ENCODE measurements around the gene TNIK. TPM values are rescaled to one million over a fixed set of nuclear protein-coding genes. Genes with fewer than 3 reads are reported as not detected.

The TNIK gene
- total RNA-seq, 2 donors from 2014 or later = 28.6 to 43.8 TPM

DNA sequence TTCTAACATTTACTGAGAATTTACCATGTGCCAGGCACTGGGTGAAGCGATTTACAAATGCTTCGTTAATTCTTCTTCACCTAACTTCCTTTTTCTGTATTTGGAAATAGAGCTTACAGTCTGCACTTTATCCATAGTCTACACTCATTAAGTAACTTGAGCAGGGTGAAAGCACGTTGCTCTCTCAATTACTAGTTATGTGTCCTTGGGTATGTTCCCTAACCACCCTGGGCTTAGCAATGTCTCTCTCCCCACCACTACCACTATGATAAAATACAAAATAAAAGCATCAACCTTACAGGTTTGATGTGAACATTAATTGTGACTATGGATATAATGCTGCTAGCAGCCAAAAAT is 260.8 kb downstream of the TNIK start:
- peaks cover 9% of the 10 kb centered on the region for H3K36me3 Mint-ChIP-seq (ENCODE audit: low read depth)

DNA sequence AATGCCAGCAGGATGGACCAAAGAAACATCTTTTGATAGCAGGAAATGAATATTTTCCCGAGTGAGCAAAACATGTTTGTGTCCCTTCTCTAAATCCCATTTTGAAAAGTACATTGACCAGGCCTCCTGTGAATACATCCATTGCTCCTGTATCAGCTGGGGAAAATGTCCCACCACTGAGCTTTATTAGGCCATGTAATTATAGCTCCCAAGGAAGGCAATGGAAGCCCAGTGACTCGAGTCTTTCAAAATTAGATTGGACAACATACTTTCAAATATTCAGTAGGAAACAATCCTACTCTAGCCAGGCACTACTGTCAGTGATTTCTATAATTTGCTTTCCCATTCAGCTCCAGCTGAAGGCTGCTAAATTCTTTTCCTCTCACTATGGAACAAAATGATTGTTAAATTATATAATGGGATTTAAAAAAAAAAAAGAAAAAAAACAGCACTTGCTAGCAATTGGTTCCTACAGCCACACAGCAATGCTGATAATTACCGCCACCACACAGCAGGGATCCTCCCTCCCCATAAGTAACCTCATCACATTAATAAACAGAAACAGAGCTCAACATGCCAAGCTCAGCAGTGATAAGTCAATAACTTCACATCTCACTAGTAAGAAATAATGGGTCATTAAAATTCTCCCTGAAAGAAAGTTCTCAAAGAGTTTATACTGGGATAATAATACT is 261.3 kb downstream of the TNIK start:
- Mint-ChIP-seq H3K27ac (no peak overlapping the region), H3K9me3 (no peaks in the 10 kb centered on the region), H3K36me3 (ENCODE audit: low read depth) (peaks cover 14% of the 10 kb centered on the region), H3K4me1 (peaks cover 10% of the 10 kb centered on the region), H3K27me3 (no peaks in the 10 kb centered on the region), H3K4me3 (no peak overlapping the region)
- no peak for ATAC-seq (replicated peaks)

More for the DNA sequence above, 260.8 kb downstream of the TNIK start:
- no peak overlapping the region for H3K4me3 Mint-ChIP-seq
- H3K9me3 Mint-ChIP-seq = no peaks in the 10 kb centered on the region
- H3K27me3 Mint-ChIP-seq = no peaks in the 10 kb centered on the region
- H3K4me1 Mint-ChIP-seq = peaks cover 10% of the 10 kb centered on the region
- H3K27ac Mint-ChIP-seq = no peak overlapping the region
- no peak for ATAC-seq (replicated peaks)

DNA sequence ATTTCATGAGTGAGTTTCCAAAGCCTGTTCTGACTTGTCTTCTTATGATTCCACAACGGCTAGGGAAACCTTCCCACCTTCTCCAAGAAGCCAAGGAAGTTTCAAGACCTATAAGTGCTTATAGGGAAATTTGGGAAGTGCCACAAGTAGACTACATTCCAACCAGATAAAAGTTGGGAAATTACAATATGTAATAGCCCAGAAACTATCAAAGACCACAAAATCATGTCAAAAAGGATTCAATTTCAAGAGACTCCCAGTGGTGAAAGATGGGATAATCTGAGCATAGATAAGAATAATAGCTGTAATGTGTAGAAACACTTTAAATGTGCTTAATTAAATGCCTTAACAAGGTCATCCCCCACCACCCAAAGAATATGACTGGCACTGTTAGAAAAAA is 264.5 kb downstream of the TNIK start:
- Mint-ChIP-seq H3K4me3 (no peak overlapping the region), H3K27ac (no peak overlapping the region), H3K36me3 (ENCODE audit: low read depth) (peaks cover 32% of the 10 kb centered on the region), H3K9me3 (no peaks in the 10 kb centered on the region), H3K4me1 (peaks cover 12% of the 10 kb centered on the region), H3K27me3 (no peaks in the 10 kb centered on the region)
- no peak for ATAC-seq (replicated peaks)

DNA sequence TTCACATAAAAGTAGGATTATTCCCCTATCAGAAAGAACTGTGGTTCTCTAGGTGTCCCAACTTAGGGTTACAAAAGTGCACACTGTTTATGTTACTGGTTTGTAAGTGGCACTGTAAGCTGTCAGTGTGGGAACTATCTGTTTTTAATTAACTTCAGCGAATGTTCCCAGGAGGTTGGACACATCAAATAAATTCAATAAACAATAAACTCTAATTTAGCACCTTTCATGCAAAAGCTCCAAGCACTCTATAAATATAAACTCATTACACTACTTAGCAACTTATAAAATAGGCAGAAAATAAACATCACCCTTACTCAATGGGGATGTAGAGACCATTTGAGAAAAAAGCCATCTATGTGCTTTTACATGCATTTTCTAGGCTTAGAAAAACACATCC is 265.2 kb downstream of the TNIK start:
- Mint-ChIP-seq H3K27ac (no peak overlapping the region), H3K36me3 (ENCODE audit: low read depth) (peaks cover 37% of the 10 kb centered on the region), H3K9me3 (no peaks in the 10 kb centered on the region), H3K4me1 (peaks cover 16% of the 10 kb centered on the region), H3K27me3 (no peaks in the 10 kb centered on the region), H3K4me3 (no peak overlapping the region)
- no peak for ATAC-seq (replicated peaks)

DNA sequence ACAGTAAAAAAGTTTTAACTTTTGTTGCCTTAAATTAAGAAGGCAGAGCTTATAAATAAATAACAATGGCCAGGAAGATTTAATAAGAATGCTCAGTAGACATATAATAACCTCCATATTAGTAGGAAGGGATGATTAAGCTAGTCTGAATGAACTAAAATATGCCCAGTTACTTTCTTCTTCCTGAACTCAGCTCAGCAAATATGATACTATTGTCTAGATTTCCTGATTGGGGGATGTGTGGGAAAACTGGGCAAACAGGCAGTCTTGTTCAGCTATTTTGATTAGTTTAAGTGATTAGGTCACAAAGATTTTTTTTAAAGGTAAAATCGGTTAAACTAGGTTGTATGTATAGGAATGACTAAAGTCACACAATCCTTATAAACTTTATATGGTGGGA is 266.5 kb downstream of the TNIK start:
- H3K27me3 Mint-ChIP-seq = no peaks in the 10 kb centered on the region
- peaks cover 22% of the 10 kb centered on the region for H3K4me1 Mint-ChIP-seq
- no peak overlapping the region for H3K27ac Mint-ChIP-seq
- no peaks in the 10 kb centered on the region for H3K9me3 Mint-ChIP-seq
- no peak overlapping the region for H3K4me3 Mint-ChIP-seq
- ATAC-seq (replicated peaks) = no peak
- H3K36me3 Mint-ChIP-seq (ENCODE audit: low read depth) = peaks cover 50% of the 10 kb centered on the region

DNA sequence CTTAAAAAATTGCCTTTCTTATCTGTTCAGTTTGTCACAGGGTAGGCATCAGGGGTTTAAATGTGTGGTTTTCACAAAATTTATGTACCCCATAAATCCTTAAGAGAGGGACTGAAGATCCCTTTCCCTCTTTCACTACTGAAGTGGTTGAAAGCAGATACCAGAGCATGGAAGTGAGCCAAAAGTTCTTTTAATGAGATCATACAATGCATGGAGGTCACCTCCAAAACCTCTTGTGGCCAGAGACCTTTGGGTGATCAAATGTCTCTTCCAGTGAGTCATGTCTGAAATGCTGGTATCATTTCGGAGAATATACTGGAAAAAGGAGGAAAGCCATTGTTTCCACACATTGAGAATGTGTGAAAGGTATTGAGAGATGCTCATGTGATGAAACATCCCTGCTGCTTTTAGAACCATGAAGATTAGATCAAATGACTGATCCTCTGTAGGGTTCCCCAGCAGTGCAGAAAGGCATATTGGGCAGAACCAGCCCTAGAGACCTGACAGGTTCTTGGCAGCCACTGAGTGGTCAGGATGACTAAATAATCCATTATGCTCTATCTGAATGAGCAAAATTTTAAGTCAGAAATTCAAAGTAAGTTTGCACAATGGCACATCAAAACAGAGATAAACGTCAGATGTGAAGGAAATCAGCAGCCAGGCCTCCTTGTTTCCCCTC is 267.9 kb downstream of the TNIK start:
- peaks cover 64% of the 10 kb centered on the region for H3K36me3 Mint-ChIP-seq (ENCODE audit: low read depth)
- no peaks in the 10 kb centered on the region for H3K27me3 Mint-ChIP-seq
- ATAC-seq (replicated peaks) = peak; percentile 62
- no peaks in the 10 kb centered on the region for H3K9me3 Mint-ChIP-seq
- H3K4me3 Mint-ChIP-seq = no peak overlapping the region
- peaks cover 12% of the 10 kb centered on the region for H3K4me1 Mint-ChIP-seq
- H3K27ac Mint-ChIP-seq = peak overlapping the region; percentile 42

DNA sequence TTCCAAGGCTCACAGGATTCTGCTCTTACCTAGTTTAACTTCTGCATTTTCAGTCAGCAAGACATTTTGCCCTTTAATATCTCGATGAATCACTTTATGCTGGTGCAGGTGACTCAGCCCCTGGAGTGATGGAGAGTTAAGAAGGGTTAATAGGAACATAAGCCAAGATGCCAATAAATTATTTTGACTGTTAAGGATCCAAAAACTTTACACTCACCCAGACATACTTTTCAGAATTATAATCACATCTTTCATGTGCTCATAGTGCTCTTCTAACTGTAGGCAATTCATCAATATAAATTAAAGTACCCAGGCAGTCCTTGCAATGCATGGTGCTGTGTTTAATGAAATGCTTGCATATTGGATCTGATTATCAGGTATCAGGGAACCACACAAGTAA is 269.5 kb downstream of the TNIK start:
- Mint-ChIP-seq H3K9me3 (no peaks in the 10 kb centered on the region), H3K4me1 (peaks cover 20% of the 10 kb centered on the region), H3K27ac (peak overlapping the region; percentile 89), H3K27me3 (no peaks in the 10 kb centered on the region), H3K36me3 (ENCODE audit: low read depth) (peaks cover 73% of the 10 kb centered on the region), H3K4me3 (no peak overlapping the region)
- ATAC-seq (replicated peaks) = peak; percentile 22

DNA sequence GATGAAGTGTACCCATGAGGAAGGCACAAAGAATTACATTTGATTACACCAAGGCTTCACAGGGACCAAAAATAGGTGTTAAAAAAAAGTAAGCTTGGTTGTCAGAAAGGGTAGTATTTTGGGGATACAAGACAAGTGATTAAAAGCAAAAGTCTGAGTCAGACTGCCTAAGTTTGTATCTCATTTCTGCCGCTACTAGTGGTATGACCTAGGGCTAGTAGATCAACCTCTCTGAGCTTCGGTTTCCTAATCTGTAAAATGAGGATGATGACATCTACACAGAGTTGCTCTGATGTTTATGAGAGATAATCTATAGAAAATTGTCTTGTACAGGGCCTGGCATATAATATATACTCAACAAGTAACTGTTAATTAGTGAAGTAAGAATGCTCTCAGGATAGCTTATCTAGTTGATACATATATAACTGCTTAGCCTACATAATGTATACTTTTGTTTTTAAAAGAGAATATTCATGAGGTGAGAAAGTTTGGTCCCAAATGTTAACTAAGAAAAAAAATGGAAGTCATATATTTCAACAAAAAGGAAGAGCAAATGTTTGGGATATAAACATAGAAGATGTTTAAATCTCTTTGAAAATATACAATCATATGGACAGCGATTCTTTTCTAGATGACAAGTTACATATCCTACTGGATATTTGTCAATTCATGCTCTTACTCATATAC is 270.7 kb downstream of the TNIK start:
- no peaks in the 10 kb centered on the region for H3K9me3 Mint-ChIP-seq
- no peaks in the 10 kb centered on the region for H3K27me3 Mint-ChIP-seq
- peak overlapping the region; percentile 55 for H3K4me3 Mint-ChIP-seq
- H3K27ac Mint-ChIP-seq = peak overlapping the region; percentile 89
- H3K36me3 Mint-ChIP-seq (ENCODE audit: low read depth) = peaks cover 75% of the 10 kb centered on the region
- ATAC-seq (replicated peaks) = peak; percentile 88
- peaks cover 28% of the 10 kb centered on the region for H3K4me1 Mint-ChIP-seq

DNA sequence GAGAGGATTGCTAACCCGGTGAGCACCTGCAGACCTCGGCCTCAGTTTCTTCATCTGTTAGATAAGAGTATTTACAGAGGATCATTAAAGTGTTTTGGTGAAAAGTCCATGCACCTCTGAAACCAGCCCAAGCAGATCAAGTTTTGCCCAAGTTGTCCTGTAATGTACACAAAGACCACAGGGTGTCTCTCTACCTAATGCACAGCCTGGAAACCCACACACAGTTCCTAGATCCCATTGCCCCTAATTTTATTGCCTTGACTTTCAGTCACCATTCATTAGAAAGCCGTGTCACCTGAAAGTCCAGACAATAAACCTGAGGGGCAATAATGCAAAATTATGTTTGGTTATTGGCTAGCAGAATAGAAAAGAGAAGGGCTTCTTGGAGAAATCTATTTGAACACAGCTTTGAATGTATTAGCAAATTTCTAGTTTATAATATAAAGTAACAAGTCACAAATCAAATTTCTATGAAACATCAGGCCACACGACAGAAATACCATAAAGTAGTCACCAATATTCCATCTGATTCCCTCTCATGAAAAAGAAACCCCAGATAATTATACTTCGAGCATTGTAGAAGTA is 272.4 kb downstream of the TNIK start:
- Mint-ChIP-seq H3K36me3 (ENCODE audit: low read depth) (peaks cover 69% of the 10 kb centered on the region), H3K27ac (no peak overlapping the region), H3K27me3 (no peaks in the 10 kb centered on the region), H3K9me3 (no peaks in the 10 kb centered on the region), H3K4me3 (no peak overlapping the region), H3K4me1 (peaks cover 37% of the 10 kb centered on the region)
- no peak for ATAC-seq (replicated peaks)

DNA sequence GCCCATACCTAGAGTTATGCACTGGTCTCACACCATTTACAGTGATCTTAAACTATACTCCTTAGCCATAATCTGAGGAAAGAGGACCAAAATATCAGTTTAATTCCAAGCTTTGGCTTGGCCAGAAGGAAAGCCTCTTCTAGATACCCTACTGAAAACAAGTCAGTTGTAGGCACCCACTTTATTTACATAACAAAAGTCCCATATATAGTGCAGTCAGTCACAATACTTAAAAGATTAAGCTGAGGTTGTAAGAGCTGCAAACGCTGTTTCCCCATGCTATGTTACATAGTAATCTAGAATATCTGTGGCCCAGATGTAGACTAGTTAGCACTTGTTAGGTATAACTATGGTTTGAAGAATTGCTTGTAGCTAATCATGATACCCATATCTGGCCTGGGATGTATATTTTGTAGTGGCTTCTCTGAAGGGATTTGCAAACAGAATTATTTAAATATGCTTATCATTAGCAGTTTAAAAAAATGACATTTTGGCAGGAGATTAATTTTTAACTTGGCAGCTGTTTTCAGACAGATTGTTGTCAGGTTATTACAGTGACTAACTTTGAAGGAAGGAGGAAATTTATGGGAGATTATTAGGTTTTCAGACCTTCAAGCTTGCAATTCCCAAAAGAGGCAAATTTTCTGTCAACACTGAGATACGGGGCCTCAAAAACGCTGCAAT is 273.2 kb downstream of the TNIK start:
- no peak for ATAC-seq (replicated peaks)
- no peak overlapping the region for H3K4me3 Mint-ChIP-seq
- H3K27ac Mint-ChIP-seq = peak overlapping the region; percentile 11
- no peaks in the 10 kb centered on the region for H3K9me3 Mint-ChIP-seq
- peaks cover 44% of the 10 kb centered on the region for H3K4me1 Mint-ChIP-seq
- H3K36me3 Mint-ChIP-seq (ENCODE audit: low read depth) = peaks cover 61% of the 10 kb centered on the region
- no peaks in the 10 kb centered on the region for H3K27me3 Mint-ChIP-seq

DNA sequence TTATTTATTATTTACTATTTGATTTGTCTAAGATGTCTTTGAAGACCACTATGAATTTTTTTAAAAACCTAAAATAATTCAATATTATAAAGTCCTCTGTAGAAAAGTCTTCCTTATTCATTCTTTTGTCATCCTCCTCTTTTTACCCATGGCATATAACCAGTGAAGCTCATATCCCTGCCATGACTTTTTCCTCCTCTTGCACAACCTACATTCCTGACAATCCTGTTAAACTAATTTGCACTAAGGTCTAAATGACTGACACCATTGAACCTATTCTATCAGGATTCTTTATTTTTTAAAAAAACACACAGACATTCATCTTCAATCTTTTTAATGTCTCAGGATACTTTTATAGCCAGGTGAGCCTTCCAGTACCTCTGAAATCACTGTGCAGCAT is 273.8 kb downstream of the TNIK start:
- Mint-ChIP-seq H3K27ac (peak overlapping the region; percentile 11), H3K36me3 (ENCODE audit: low read depth) (peaks cover 57% of the 10 kb centered on the region), H3K9me3 (no peaks in the 10 kb centered on the region), H3K4me1 (peaks cover 44% of the 10 kb centered on the region), H3K27me3 (no peaks in the 10 kb centered on the region), H3K4me3 (no peak overlapping the region)
- no peak for ATAC-seq (replicated peaks)

DNA sequence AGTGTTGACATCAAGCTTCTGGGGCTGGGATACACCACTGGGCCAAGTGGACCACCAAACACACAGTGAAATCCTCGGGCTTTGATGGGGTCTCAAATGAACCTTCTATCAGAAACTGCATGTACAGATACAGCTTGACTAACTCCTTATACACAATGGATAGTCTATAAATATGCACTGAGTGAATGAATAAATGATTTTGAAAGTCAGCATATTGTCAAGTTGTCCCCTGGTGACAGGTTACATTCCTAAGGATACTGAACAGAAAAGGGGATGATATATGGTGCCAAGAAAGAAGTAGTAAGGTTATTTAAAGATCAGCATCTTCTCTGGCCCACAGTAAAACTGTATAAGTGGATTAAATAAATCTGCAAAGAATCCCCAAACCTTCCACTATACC is 274.2 kb downstream of the TNIK start:
- Mint-ChIP-seq H3K4me3 (no peak overlapping the region), H3K36me3 (ENCODE audit: low read depth) (peaks cover 57% of the 10 kb centered on the region), H3K27me3 (no peaks in the 10 kb centered on the region), H3K9me3 (no peaks in the 10 kb centered on the region), H3K4me1 (peaks cover 44% of the 10 kb centered on the region), H3K27ac (peak overlapping the region; percentile 11)
- ATAC-seq (replicated peaks) = no peak

DNA sequence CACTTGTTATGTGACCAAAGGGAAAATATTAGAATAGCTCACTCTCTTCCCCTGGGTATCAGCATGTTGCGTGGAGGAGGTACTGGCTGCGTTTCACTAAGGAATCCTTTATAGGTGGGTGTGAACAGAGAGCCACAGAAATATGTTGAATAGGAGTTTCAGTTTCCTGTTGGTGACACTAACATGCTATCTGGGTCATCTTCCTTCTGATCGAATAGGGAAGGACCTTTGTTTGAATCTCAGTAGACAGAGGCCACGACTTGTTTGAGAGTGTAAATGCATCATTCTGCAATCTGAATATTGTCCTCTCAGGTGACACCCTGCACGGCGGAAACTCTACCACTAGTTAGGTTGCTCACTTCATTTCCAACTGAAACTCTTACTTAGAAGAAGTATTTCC is 275.8 kb downstream of the TNIK start:
- Mint-ChIP-seq H3K9me3 (no peaks in the 10 kb centered on the region), H3K4me3 (peak overlapping the region; percentile 64), H3K36me3 (ENCODE audit: low read depth) (peaks cover 48% of the 10 kb centered on the region), H3K4me1 (peaks cover 37% of the 10 kb centered on the region), H3K27me3 (no peaks in the 10 kb centered on the region), H3K27ac (peak overlapping the region; percentile 79)
- ATAC-seq (replicated peaks) = peak; percentile 83

DNA sequence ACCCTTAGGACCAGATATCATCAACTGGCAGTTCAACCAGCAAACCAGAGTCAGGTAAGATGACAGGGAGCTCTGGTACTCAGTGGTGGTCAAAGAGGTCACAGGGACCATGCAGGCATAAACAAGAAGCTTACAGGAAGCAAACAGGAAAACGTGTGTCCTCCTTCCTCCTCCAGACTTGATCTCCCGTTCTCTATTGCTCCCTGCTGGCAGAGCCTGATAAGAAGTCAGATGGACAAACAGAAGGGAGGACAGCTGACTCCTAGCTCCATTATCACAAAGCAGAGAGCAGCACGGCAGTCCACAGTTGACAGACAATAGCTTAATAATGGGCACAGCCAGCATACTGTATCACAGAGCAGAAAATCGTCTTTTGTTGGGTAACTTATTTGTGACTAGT is 277.2 kb downstream of the TNIK start:
- no peaks in the 10 kb centered on the region for H3K27me3 Mint-ChIP-seq
- no peak for ATAC-seq (replicated peaks)
- peaks cover 37% of the 10 kb centered on the region for H3K4me1 Mint-ChIP-seq
- no peaks in the 10 kb centered on the region for H3K9me3 Mint-ChIP-seq
- H3K27ac Mint-ChIP-seq = no peak overlapping the region
- no peak overlapping the region for H3K4me3 Mint-ChIP-seq
- peaks cover 36% of the 10 kb centered on the region for H3K36me3 Mint-ChIP-seq (ENCODE audit: low read depth)

All from activated T-helper 17 cell treated with anti-CD3 and anti-CD28 coated beads, Interleukin-2, amount 50 U/mL, for 72 hours (primary cell).